ENCODE measurements around the gene SYNE1. TPM values are rescaled to one million over a fixed set of nuclear protein-coding genes. Genes with fewer than 3 reads are reported as not detected.
"Not testable (repeated sequence)": the region's sequence is repeated elsewhere in the genome, so short reads cannot be mapped to it uniquely, and the experiment has no call there.

The SYNE1 gene
- total and polyA plus RNA-seq, 7 donors = 7.2 to 203 (median 86.4) TPM

- intact Hi-C loops (cut with DNase I) = no loop called here
- no peaks in the 10 kb centered on the region for H3K36me3 ChIP-seq
- TF ChIP-seq EP300 (IDR thresholded peaks at IDR 0.05) (no peak), POLR2AphosphoS5 (IDR thresholded peaks at IDR 0.05) (no peak), POLR2A (IDR thresholded peaks at IDR 0.05) (no peak), CTCF (IDR thresholded peaks at IDR 0.05) (no peak)
- no peaks in the 10 kb centered on the region for H3K9me3 ChIP-seq
- H3K4me1 ChIP-seq = no peaks in the 10 kb centered on the region
- H3K27ac ChIP-seq = no peak overlapping the region
- DNase-seq = no peak
- WGBS, 2 donors = 68 to 85% methylated on average over 3 of the region's 3 CpGs
- H3K27me3 ChIP-seq = no peaks in the 10 kb centered on the region
- no peak overlapping the region for H3K4me3 ChIP-seq
These were observed 550.8 kb downstream of the SYNE1 start for GRCh38 chr6:152086223-152086873.

GRCh38 chr6:152085451-152085921, 551.7 kb downstream of the SYNE1 start:
- no peak for TF ChIP-seq POLR2A (IDR thresholded peaks at IDR 0.05)
- no peak for TF ChIP-seq EP300 (IDR thresholded peaks at IDR 0.05)
- no peak for TF ChIP-seq CTCF (IDR thresholded peaks at IDR 0.05)
- no peak for TF ChIP-seq POLR2AphosphoS5 (IDR thresholded peaks at IDR 0.05)
- Histone ChIP-seq H3K4me1 (no peaks in the 10 kb centered on the region), H3K4me3 (no peak overlapping the region), H3K9me3 (no peaks in the 10 kb centered on the region), H3K36me3 (no peaks in the 10 kb centered on the region), H3K27ac (no peak overlapping the region), H3K27me3 (no peaks in the 10 kb centered on the region)
- DNase-seq = no peak
- 70 to 79% methylated on average over 4 of the region's 4 CpGs for WGBS, 2 donors
- intact Hi-C loops (cut with DNase I) = no loop called here

GRCh38 chr6:152078804-152079203, 558.4 kb downstream of the SYNE1 start:
- Histone ChIP-seq H3K4me1 (no peaks in the 10 kb centered on the region), H3K27ac (no peak overlapping the region), H3K4me3 (no peak overlapping the region), H3K36me3 (no peaks in the 10 kb centered on the region), H3K27me3 (no peaks in the 10 kb centered on the region), H3K9me3 (peaks cover 0 to 11% (median 0%) of the 10 kb centered on the region in 4 donors)
- TF ChIP-seq EP300 (IDR thresholded peaks at IDR 0.05) (no peak), POLR2AphosphoS5 (IDR thresholded peaks at IDR 0.05) (no peak), CTCF (IDR thresholded peaks at IDR 0.05) (no peak), POLR2A (IDR thresholded peaks at IDR 0.05) (no peak)
- DNase-seq = no peak
- 74 to 80% methylated on average over 7 of the region's 7 CpGs for WGBS, 2 donors
- intact Hi-C loops (cut with DNase I) = no loop called here

GRCh38 chr6:152078001-152078400, 559.2 kb downstream of the SYNE1 start:
- Histone ChIP-seq H3K27ac (no peak overlapping the region), H3K36me3 (no peaks in the 10 kb centered on the region), H3K9me3 (peaks cover 0 to 11% (median 0%) of the 10 kb centered on the region in 4 donors), H3K4me1 (no peaks in the 10 kb centered on the region), H3K4me3 (no peak overlapping the region), H3K27me3 (no peaks in the 10 kb centered on the region)
- WGBS, 2 donors = 70 to 72% methylated on average over 4 of the region's 4 CpGs
- intact Hi-C loops (cut with DNase I) = no loop called here
- TF ChIP-seq POLR2A (IDR thresholded peaks at IDR 0.05) = no peak
- no peak for TF ChIP-seq EP300 (IDR thresholded peaks at IDR 0.05)
- no peak for TF ChIP-seq POLR2AphosphoS5 (IDR thresholded peaks at IDR 0.05)
- TF ChIP-seq CTCF (IDR thresholded peaks at IDR 0.05) = no peak
- no peak for DNase-seq

- intact Hi-C loops (cut with DNase I); H3K27ac ChIP-seq; DNase-seq; H3K4me1 ChIP-seq; H3K4me3 ChIP-seq; H3K36me3 ChIP-seq; H3K27me3 ChIP-seq: not testable (repeated sequence)
- 63 to 71% methylated on average over 3 of the region's 3 CpGs for whole genome bisulfite sequencing, 2 donors
- peaks cover 0 to 11% (median 0%) of the 10 kb centered on the region in 4 donors for H3K9me3 ChIP-seq
These were observed 560.9 kb downstream of the SYNE1 start for GRCh38 chr6:152076242-152076641.

All from sigmoid colon (tissue), 7 donors.